ENCODE results near the gene STRA6. TPM values are rescaled to one million over a fixed set of nuclear protein-coding genes. Genes with fewer than 3 reads are reported as not detected.

Gene STRA6
- polyA plus RNA-seq, 3 donors: 24.4 to 40.6 (median 35.4) TPM

Other genes starting within 250 kb of the STRA6 start
- 10 to 100 TPM; 12.2 to 14.3 (median 13.8) TPM for gene STOML1, start 210.5 kb downstream of the STRA6 start, polyA plus RNA-seq (ENCODE audit: insufficient read length in 3 of 3)
- 10 to 100 TPM; 26.9 to 39.2 (median 32.2) TPM for gene PML, start 208.1 kb downstream of the STRA6 start, polyA plus RNA-seq (ENCODE audit: insufficient read length in 3 of 3)
- under 1 TPM in 2 of 3 donors, not detected in 1; 0.24 to 0.51 TPM for gene GOLGA6A, start 120.2 kb downstream of the STRA6 start, polyA plus RNA-seq (ENCODE audit: insufficient read length in 3 of 3)
- 1 to 10 TPM in 1 of 3 donors, under 1 TPM in 2; 0.68 to 1.4 (median 0.82) TPM for gene ISLR2, start 72.2 kb downstream of the STRA6 start, polyA plus RNA-seq (ENCODE audit: insufficient read length in 3 of 3)
- gene ISLR, start 29.1 kb downstream of the STRA6 start, polyA plus RNA-seq (ENCODE audit: insufficient read length in 3 of 3): 10 to 100 TPM; 47.2 to 77.4 (median 47.3) TPM
- 10 to 100 TPM in 1 of 3 donors, 1 to 10 TPM in 2; 5.0 to 10.7 (median 6.6) TPM for gene CCDC33, start 33.5 kb upstream of the STRA6 start, polyA plus RNA-seq (ENCODE audit: insufficient read length in 3 of 3)
- gene CYP11A1, start 164.9 kb upstream of the STRA6 start, polyA plus RNA-seq (ENCODE audit: insufficient read length in 3 of 3): 1 to 10 TPM in 2 of 3 donors, under 1 TPM in 1; 1.00 to 1.2 (median 1.1) TPM
- gene SEMA7A, start 231.2 kb upstream of the STRA6 start, polyA plus RNA-seq (ENCODE audit: insufficient read length in 3 of 3): 1 to 10 TPM; 4.7 to 7.1 (median 5.2) TPM

All from renal cortex interstitium (tissue), 3 donors.